ENCODE data around the gene TMEM236.
"Not testable (repeated sequence)": the region's sequence is repeated elsewhere in the genome, so short reads cannot be mapped to it uniquely, and the experiment has no call there.

The TMEM236 gene

DNA sequence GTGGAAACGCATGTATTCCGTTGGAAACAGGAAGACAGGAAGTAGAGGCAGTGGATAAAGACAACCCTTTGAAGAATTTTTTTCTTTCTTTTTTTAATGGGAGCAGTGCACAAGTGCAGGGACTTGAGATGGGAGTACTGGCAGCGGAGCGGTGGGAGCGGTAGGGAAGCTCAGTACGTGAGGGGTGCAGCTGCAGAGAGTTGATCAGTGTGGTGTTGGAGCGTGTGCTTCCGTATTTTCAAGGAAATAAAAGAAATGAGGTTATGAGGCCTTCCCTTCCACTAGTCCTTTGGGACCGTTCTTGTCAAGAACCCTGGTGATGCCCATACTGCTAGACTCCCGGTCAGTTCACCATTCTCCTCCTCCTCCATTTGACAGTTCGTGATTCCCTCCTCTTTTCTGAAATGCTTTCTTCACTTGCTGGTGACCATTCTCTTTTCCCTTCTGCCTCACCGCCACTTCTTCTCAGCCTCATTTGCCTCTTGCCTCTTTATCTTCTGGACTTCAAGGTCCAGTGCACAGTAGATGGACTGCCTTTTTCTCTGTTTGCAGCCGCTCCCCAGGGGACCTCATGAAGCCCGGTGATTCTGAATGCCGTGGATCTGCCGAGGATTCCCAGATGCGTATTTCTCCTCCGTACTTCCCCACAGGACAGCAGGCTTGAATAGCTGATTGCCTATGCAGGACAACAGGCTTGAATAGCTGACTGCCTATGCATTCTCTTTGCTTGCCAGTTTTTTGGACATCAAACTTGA, 39.1 kb upstream of the TMEM236 start:
- DNase-seq (ENCODE audit: low read depth): no peak
- H3K4me3 ChIP-seq (ENCODE audit: low read length): no peak overlapping the region
- TF ChIP-seq, protein P1, sequence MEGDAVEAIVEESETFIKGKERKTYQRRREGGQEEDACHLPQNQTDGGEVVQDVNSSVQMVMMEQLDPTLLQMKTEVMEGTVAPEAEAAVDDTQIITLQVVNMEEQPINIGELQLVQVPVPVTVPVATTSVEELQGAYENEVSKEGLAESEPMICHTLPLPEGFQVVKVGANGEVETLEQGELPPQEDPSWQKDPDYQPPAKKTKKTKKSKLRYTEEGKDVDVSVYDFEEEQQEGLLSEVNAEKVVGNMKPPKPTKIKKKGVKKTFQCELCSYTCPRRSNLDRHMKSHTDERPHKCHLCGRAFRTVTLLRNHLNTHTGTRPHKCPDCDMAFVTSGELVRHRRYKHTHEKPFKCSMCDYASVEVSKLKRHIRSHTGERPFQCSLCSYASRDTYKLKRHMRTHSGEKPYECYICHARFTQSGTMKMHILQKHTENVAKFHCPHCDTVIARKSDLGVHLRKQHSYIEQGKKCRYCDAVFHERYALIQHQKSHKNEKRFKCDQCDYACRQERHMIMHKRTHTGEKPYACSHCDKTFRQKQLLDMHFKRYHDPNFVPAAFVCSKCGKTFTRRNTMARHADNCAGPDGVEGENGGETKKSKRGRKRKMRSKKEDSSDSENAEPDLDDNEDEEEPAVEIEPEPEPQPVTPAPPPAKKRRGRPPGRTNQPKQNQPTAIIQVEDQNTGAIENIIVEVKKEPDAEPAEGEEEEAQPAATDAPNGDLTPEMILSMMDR (IDR thresholded peaks at IDR 0.05; ENCODE audit: insufficient read depth, low read depth, low read length, missing control alignments): no peak

DNA sequence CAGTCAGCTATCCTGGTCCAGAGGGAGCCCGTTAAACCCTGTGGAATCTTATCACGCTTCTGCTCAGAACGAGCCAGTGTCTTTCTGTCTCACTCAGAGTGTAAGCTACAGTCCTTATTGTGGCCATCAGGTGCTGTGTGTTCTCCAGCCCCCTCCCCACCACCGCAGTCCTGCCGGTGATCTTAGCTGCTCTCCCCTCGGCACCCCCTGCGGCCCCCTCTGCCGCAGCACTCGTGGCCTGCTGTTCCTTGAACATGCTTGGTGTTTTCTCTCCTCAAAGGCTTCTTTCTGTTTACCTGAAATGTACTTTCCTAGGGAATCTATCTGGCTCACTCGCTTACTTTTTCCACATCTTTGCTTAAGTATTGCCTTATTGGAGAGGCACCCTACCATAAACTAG, 38.2 kb upstream of the TMEM236 start:
- DNase-seq (ENCODE audit: low read depth): no peak
- TF ChIP-seq, protein P1 (IDR thresholded peaks at IDR 0.05; ENCODE audit: insufficient read depth, low read depth, low read length, missing control alignments): no peak
- no peak overlapping the region for H3K4me3 ChIP-seq (ENCODE audit: low read length)

DNA sequence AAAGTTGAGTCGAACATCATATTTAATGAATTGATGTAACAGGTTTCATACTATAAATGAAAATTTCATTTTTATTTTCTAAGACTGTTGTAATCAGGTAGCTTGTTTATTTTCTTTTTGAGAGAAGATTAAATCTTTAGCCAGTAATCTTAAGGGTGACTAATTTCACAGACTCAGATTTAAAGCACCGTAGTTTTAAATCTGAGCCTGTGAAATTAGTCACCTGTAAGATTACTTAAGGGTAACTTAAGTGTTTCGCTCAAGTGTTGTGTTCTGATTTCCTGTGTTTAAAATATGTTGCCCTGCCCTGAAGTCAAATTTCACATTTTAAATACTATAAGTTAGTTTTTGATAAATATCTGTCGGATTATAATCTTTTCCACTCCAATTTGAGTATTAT, 35.8 kb upstream of the TMEM236 start:
- H3K4me3 ChIP-seq (ENCODE audit: low read length): no peak overlapping the region
- TF ChIP-seq, protein P1 (IDR thresholded peaks at IDR 0.05; ENCODE audit: insufficient read depth, low read depth, low read length, missing control alignments): no peak
- no peak for DNase-seq (ENCODE audit: low read depth)

DNA sequence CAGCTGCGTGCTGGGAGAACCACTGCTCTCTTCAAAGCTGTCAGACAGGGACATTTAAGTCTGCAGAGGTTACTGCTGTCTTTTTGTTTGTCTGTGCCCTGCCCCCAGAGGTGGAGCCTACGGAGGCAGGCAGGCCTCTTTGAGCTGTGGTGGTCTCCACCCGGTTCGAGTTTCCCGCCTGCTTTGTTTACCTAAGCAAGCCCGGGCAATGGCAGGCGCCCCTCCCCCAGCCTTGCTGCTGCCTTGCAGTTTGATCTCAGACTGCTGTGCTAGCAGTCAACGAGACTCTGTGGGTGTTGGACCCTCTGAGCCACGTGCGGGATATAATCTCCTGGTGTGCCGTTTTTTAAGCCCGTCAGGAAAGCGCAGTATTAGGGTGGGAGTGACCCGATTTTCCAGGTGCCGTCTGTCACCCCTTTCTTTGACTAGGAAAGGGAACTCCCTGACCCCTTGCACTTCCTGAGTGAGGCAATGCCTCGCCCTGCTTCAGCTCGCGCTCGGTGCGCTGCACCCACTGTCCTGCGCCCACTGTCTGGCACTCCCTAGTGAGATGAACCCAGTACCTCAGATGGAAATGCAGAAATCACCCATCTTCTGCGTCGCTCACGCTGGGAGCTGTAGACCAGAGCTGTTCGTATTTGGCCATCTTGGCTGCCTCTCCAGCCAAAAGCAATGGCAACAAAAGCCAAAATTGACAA, 29.5 kb upstream of the TMEM236 start:
- DNase-seq (ENCODE audit: low read depth); H3K4me3 ChIP-seq (ENCODE audit: low read length): not testable (repeated sequence)

DNA sequence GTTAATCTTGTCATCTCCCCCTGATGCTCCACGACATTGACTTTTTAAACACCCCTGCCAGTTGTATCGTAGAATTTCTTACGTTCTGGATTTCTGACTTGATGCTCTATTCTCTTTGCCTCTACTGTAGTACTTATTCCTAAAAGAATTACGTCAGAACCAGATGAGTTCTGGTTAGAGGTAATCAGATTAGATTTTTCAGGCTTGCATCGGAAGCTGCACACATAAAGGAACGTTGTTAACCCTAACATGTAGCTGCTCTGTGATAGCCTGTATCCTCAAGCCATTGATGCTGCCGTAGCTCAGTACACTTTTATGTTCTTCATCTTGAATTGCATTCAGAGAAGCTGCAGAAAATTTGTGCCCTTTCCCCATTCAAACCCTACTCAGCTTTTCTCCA, 26.3 kb upstream of the TMEM236 start:
- no peak overlapping the region for H3K4me3 ChIP-seq (ENCODE audit: low read length)
- no peak for DNase-seq (ENCODE audit: low read depth)
- TF ChIP-seq, protein P1 (IDR thresholded peaks at IDR 0.05; ENCODE audit: insufficient read depth, low read depth, low read length, missing control alignments): no peak

DNA sequence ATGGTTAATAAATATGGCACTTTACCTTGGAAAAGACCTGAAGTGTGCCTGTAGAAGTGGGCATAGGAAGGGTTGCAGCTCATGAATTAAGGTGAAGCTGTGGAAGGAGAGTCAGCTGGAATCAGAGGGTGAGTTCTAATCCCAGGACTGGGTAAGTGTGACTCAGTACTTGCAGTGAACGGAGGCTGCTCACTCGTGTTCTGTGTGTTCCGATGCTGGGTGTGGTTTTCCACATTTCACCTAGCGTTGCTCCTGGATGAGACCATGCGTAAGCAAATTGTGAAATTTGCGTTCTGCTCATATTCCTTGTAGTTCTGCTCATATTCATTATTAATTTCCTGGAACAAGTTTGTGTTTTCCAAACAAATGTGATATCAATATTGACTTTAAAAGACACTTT, 22.4 kb upstream of the TMEM236 start:
- TF ChIP-seq, protein P1 (IDR thresholded peaks at IDR 0.05; ENCODE audit: insufficient read depth, low read depth, low read length, missing control alignments): no peak
- DNase-seq (ENCODE audit: low read depth): peak; percentile 41
- H3K4me3 ChIP-seq (ENCODE audit: low read length): no peak overlapping the region

DNA sequence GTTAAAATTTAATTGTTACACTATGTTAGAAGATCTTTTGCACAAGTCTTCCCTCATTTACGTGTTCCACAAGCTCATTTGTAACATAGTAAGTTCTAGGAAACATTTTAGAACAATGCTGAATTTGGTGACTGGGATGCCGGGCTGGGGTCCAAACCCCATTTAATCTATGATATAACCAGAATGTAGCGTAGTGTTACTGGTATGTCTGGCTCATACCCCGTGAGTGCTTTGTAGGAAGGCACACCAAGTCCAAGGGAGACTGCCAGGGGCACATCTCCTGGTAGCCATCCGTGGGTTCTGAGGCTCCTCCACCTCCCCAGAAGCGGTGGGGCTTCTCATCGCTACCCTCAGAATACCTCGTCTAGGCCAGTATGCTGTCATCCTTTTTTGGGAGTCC, 21.3 kb upstream of the TMEM236 start:
- TF ChIP-seq, protein P1 (IDR thresholded peaks at IDR 0.05; ENCODE audit: insufficient read depth, low read depth, low read length, missing control alignments): no peak
- DNase-seq (ENCODE audit: low read depth): no peak
- no peak overlapping the region for H3K4me3 ChIP-seq (ENCODE audit: low read length)

All from epithelial cell of esophagus (primary cell).